T-cell (primary cell): Measurements from ENCODE around the gene TAOK3. TPM values are rescaled to one million over a fixed set of nuclear protein-coding genes. Genes with fewer than 3 reads are reported as not detected.

Experiments
- ATAC-seq, 4 experiments: fragments of 200-7000 bp in 3 of 4; fragments of 150-1000 bp in 1 of 4; cut with Tn5 transposase; replicated peaks in 1 of 4; 1 replicate in 3 of 4; 2 replicates in 1 of 4; pipeline ENCODE4 v1.10.0; 2021; ENCODE audit warnings: moderate library complexity in 3 of 4, mild to moderate bottlenecking in 2 of 4, moderate number of reproducible peaks in 1 of 4
- CTCF ChIA-PET, 2 donors: fragments of 300-600 bp; sonication (Branson Sonifier 250); formaldehyde crosslinking; loops; one replicate each; lab custom pipeline; 2022; ENCODE audit warnings: antibody characterized with exemption in 2 of 2; lab: Charles Lee
- POLR2A ChIA-PET, 2 donors: fragments of 300-600 bp; sonication (Branson Sonifier 250); formaldehyde crosslinking; loops; one replicate each; lab custom pipeline; 2022; ENCODE audit warnings: antibody characterized with exemption in 2 of 2; lab: Charles Lee
- DNase-seq, 35 experiments: peaks; one replicate each; pipeline versions ENCODE4 v3.0.0 to v3.0.0-alpha.2; 2013 to 2023
- H3K27ac ChIP-seq: one replicate; pipeline ENCODE4 v1.5.1; 2013; ENCODE audit warnings: low read length
- H3K27me3 ChIP-seq, 2 experiments: replicated peaks in 1 of 2; 1 replicate in 1 of 2; 2 replicates in 1 of 2; pipeline versions ENCODE4 v1.6.1 to v1.7.0; 2013; ENCODE audit warnings: low read length in 1 of 2, mixed read lengths in 1 of 2; ENCODE audit not compliant: control insufficient read depth in 2 of 2, insufficient read depth in 2 of 2; ENCODE audit errors: extremely low read depth in 1 of 2
- H3K36me3 ChIP-seq, 2 donors: 1 replicate in 1 of 2; 2 replicates in 1 of 2; pipeline versions ENCODE4 v1.6.1 to v1.7.0; 2013; ENCODE audit warnings: low read length in 1 of 2; ENCODE audit not compliant: control insufficient read depth in 2 of 2, insufficient read depth in 1 of 2; ENCODE audit errors: extremely low read depth in 1 of 2
- H3K4me1 ChIP-seq, 2 experiments: 1 replicate in 1 of 2; 2 replicates in 1 of 2; pipeline versions ENCODE4 v1.6.1 to v1.7.0; 2013; ENCODE audit warnings: low read length in 2 of 2, mixed read lengths in 1 of 2; ENCODE audit not compliant: insufficient read depth in 2 of 2, control insufficient read depth in 1 of 2; ENCODE audit errors: extremely low read depth in 1 of 2
- H3K4me3 ChIP-seq, 2 donors: 1 replicate in 1 of 2; 2 replicates in 1 of 2; pipeline versions ENCODE4 v1.5.1 to v1.7.0; 2013; ENCODE audit warnings: mild to moderate bottlenecking in 2 of 2, low read length in 1 of 2, moderate library complexity in 1 of 2; ENCODE audit not compliant: control insufficient read depth in 1 of 2; ENCODE audit errors: extremely low read depth in 1 of 2
- H3K9me3 ChIP-seq: 2 replicates; pipeline ENCODE4 v1.7.0; 2013
- H3K27ac Mint-ChIP-seq, 2 donors: one replicate each; pipeline ENCODE4 v1.8.0; 2020 to 2021; ENCODE audit warnings: mild to moderate bottlenecking in 2 of 2, mixed read lengths in 2 of 2
- H3K27me3 Mint-ChIP-seq, 2 donors: one replicate each; pipeline ENCODE4 v1.8.0; 2021 to 2022; ENCODE audit warnings: mixed read lengths in 2 of 2
- H3K36me3 Mint-ChIP-seq: one replicate; pipeline ENCODE4 v1.8.0; 2021; ENCODE audit warnings: mixed read lengths
- H3K4me1 Mint-ChIP-seq, 3 donors: one replicate each; pipeline ENCODE4 v1.8.0; 2020 to 2022; ENCODE audit warnings: mixed read lengths in 3 of 3, mild to moderate bottlenecking in 1 of 3
- H3K4me3 Mint-ChIP-seq, 3 donors: one replicate each; pipeline ENCODE4 v1.8.0; 2020 to 2022; ENCODE audit warnings: mild to moderate bottlenecking in 3 of 3, mixed read lengths in 3 of 3, moderate library complexity in 3 of 3
- H3K9me3 Mint-ChIP-seq, 3 donors: one replicate each; pipeline ENCODE4 v1.8.0; 2020 to 2022; ENCODE audit warnings: mixed read lengths in 3 of 3
- WGBS: methylation state at CpG from one replicate; pipeline ENCODE4 v1.1.5; 2013; ENCODE audit warnings: missing lambda C conversion rate; ENCODE audit not compliant: insufficient coverage; 5-methylcytosine and 5-hydroxymethylcytosine counted together
- total RNA-seq, 35 experiments: library from RNA in 6 of 35; stranded (reverse) in 6 of 35; fragments of 120-200 nt in 1 of 35; gene quantifications; one replicate each; pipeline versions ENCODE4 v1.2.1 to v1.2.4 and lab custom pipeline; 2013 to 2026

Gene TAOK3
- total RNA-seq, 5 donors from 2014 or later (not counting 1 experiment from before 2014, with no cell fraction given) = 58.7 to 93.6 (median 67.4) TPM

- Histone ChIP-seq H3K36me3 (peaks cover 0 to 2% of the 10 kb centered on the region in 2 donors), H3K9me3 (no peaks in the 10 kb centered on the region), H3K27me3 (no peaks in the 10 kb centered on the region), H3K27ac (no peak overlapping the region), H3K4me3 (no peak overlapping the region), H3K4me1 (peaks cover 2 to 12% of the 10 kb centered on the region in 2 experiments)
- 80% methylated on average over 2 of the region's 6 CpGs for WGBS
- Mint-ChIP-seq H3K36me3 (peaks cover 15% of the 10 kb centered on the region), H3K4me3 (no peak overlapping the region), H3K9me3 (no peaks in the 10 kb centered on the region), H3K27ac (no peak overlapping the region), H3K4me1 (peaks cover 56 to 60% (median 59%) of the 10 kb centered on the region in 3 donors), H3K27me3 (no peaks in the 10 kb centered on the region)
- ATAC-seq = no peak
- ChIA-PET POLR2A (no interaction called here), CTCF (no interaction called here)
- DNase-seq = no peak
Observed at GRCh38 chr12:118350908-118351559, 21.7 kb downstream of the TAOK3 start.

GRCh38 chr12:118347916-118348315 is 24.8 kb downstream of the TAOK3 start:
- WGBS = 95% methylated on average over 2 of the region's 2 CpGs
- peak overlapping the region in 1 of 3 donors; percentile 1 for H3K4me3 Mint-ChIP-seq
- no peak for DNase-seq
- Histone ChIP-seq H3K27me3 (no peaks in the 10 kb centered on the region), H3K4me1 (peaks cover 0 to 12% of the 10 kb centered on the region in 2 experiments), H3K36me3 (no peaks in the 10 kb centered on the region), H3K9me3 (no peaks in the 10 kb centered on the region), H3K27ac (no peak overlapping the region), H3K4me3 (no peak overlapping the region)
- ChIA-PET POLR2A (interaction anchor here in 1 of 2 donors (0.6 kb wide), 1 partner anchor 390 kb away, joined by 4 read pairs; no protein-coding TSS in a partner anchor), CTCF (interaction anchor here in 1 of 2 donors (1.3 kb wide), 1 partner anchor 16 kb away, joined by 4 read pairs; no protein-coding TSS in a partner anchor)
- no peaks in the 10 kb centered on the region for H3K36me3 Mint-ChIP-seq
- H3K4me1 Mint-ChIP-seq = peaks cover 46 to 50% (median 47%) of the 10 kb centered on the region in 3 donors
- H3K27ac Mint-ChIP-seq = peak overlapping the region in 1 of 2 donors; percentile 15
- H3K9me3 Mint-ChIP-seq = no peaks in the 10 kb centered on the region
- no peaks in the 10 kb centered on the region for H3K27me3 Mint-ChIP-seq
- no peak for ATAC-seq

GRCh38 chr12:118346895-118347294 is 25.8 kb downstream of the TAOK3 start:
- no peaks in the 10 kb centered on the region for H3K27me3 ChIP-seq
- 100% methylated on average over 2 of the region's 7 CpGs for WGBS
- H3K4me3 ChIP-seq = no peak overlapping the region
- no peak for DNase-seq
- peaks cover 51 to 55% (median 53%) of the 10 kb centered on the region in 3 donors for H3K4me1 Mint-ChIP-seq
- H3K9me3 ChIP-seq = no peaks in the 10 kb centered on the region
- peaks cover 0 to 11% of the 10 kb centered on the region in 2 experiments for H3K4me1 ChIP-seq
- POLR2A ChIA-PET = no interaction called here
- no peaks in the 10 kb centered on the region for H3K9me3 Mint-ChIP-seq
- ATAC-seq = no peak
- no peak overlapping the region for H3K27ac ChIP-seq
- peak overlapping the region in 1 of 2 donors; percentile 86 for H3K27ac Mint-ChIP-seq
- CTCF ChIA-PET = interaction anchor here (0.6 to 1.2 kb wide), 3 partner anchors 10 to 31 kb away, joined by 3 to 5 read pairs (median 3); no protein-coding TSS in a partner anchor
- H3K27me3 Mint-ChIP-seq = no peaks in the 10 kb centered on the region
- no peak overlapping the region for H3K4me3 Mint-ChIP-seq
- H3K36me3 ChIP-seq = no peaks in the 10 kb centered on the region
- peaks cover 2% of the 10 kb centered on the region for H3K36me3 Mint-ChIP-seq

DNA sequence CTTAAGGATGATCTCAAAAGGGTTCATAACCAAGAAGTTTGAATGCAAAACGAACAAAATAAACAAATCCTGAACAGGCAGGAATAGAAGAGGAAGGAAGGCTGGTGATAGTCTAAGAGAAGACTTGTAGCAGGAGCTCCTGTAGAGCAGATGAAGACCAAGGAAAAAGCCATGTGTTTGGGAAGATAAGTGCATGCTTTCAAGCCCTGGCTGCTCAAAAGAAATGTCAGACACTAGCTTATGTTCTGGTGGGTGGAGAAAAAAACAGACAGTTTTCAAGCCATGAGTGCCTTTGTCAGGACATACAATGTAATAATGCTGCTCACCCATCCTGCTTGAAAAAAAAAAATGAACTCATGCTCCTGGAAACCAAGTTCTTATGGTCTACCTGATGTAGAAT is 27.4 kb downstream of the TAOK3 start:
- CTCF ChIA-PET = interaction anchor here in 1 of 2 donors (1.2 to 1.3 kb wide), 2 partner anchors 30 to 32 kb away, joined by 3 read pairs; no protein-coding TSS in a partner anchor
- Histone ChIP-seq H3K9me3 (no peaks in the 10 kb centered on the region), H3K36me3 (no peaks in the 10 kb centered on the region), H3K4me3 (no peak overlapping the region), H3K4me1 (peaks cover 0 to 16% of the 10 kb centered on the region in 2 experiments), H3K27ac (no peak overlapping the region), H3K27me3 (no peaks in the 10 kb centered on the region)
- peaks cover 3% of the 10 kb centered on the region for H3K36me3 Mint-ChIP-seq
- no peaks in the 10 kb centered on the region for H3K27me3 Mint-ChIP-seq
- ATAC-seq = no peak
- POLR2A ChIA-PET = interaction anchor here in 1 of 2 donors (0.7 kb wide), 1 partner anchor 13 kb away, joined by 4 read pairs; no protein-coding TSS in a partner anchor
- H3K27ac Mint-ChIP-seq = peak overlapping the region; percentile 28 to 48
- DNase-seq = no peak
- H3K4me3 Mint-ChIP-seq = no peak overlapping the region
- H3K4me1 Mint-ChIP-seq = peaks cover 49 to 54% (median 50%) of the 10 kb centered on the region in 3 donors
- H3K9me3 Mint-ChIP-seq = no peaks in the 10 kb centered on the region
- no CpG with 5 or more reads among the region's 1 CpG for WGBS

DNA sequence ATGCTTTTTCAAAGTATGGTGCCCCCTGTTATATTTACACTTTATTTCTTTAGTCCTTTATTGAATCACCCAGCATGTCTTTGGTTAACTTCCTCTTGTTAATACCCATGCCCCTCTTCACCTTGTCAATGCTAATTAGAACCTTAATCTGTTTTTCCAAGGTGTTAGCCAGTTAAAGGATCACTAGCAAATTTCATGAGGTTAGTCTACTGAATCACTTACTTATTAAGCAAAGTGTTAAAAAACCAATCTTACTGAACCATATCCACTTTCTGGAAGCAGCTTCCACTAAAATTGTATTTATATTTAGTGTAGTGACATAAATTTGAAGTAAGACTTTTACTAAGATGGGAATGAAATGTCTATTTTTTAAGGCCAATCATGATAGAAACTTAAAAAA is 27.9 kb downstream of the TAOK3 start:
- no peak for DNase-seq
- Histone ChIP-seq H3K27ac (no peak overlapping the region), H3K36me3 (no peaks in the 10 kb centered on the region), H3K4me1 (peaks cover 0 to 16% of the 10 kb centered on the region in 2 experiments), H3K27me3 (no peaks in the 10 kb centered on the region), H3K4me3 (no peak overlapping the region), H3K9me3 (no peaks in the 10 kb centered on the region)
- CTCF ChIA-PET = no interaction called here
- Mint-ChIP-seq H3K36me3 (peaks cover 5% of the 10 kb centered on the region), H3K27ac (no peak overlapping the region), H3K9me3 (no peaks in the 10 kb centered on the region), H3K4me1 (peaks cover 50 to 54% (median 50%) of the 10 kb centered on the region in 3 donors), H3K27me3 (no peaks in the 10 kb centered on the region), H3K4me3 (no peak overlapping the region)
- ATAC-seq = no peak
- POLR2A ChIA-PET = interaction anchor here in 1 of 2 donors (0.7 kb wide), 1 partner anchor 13 kb away, joined by 4 read pairs; no protein-coding TSS in a partner anchor

DNA sequence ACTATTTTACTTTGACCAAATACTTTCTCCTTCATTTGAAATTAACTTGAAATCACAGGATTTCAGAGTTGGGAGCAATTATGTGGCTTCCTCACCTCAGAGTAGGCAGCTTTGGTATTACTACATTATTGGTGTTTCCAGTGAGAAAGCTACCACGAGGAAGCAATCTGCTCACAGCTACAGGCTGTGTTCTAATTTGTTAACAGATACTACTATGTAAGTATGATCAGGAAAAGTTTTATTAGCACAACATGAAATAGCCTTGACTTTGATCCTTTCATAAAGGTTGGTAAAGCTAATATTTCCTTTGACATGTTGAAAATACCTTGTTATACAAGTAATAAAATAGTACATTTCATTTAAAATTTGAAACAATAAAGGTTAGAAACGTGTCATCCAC is 30.6 kb downstream of the TAOK3 start:
- no peaks in the 10 kb centered on the region for H3K9me3 ChIP-seq
- WGBS = no CpG with 5 or more reads among the region's 2 CpGs
- no peaks in the 10 kb centered on the region for H3K9me3 Mint-ChIP-seq
- no peak for DNase-seq
- peaks cover 51 to 56% (median 52%) of the 10 kb centered on the region in 3 donors for H3K4me1 Mint-ChIP-seq
- no peaks in the 10 kb centered on the region for H3K27me3 ChIP-seq
- H3K4me3 Mint-ChIP-seq = no peak overlapping the region
- H3K36me3 Mint-ChIP-seq = peaks cover 11% of the 10 kb centered on the region
- no peak for ATAC-seq
- peaks cover 2 to 11% of the 10 kb centered on the region in 2 experiments for H3K4me1 ChIP-seq
- no peaks in the 10 kb centered on the region for H3K27me3 Mint-ChIP-seq
- POLR2A ChIA-PET = interaction anchor here in 1 of 2 donors (0.7 kb wide), 1 partner anchor 41 kb away, joined by 3 read pairs; no protein-coding TSS in a partner anchor
- CTCF ChIA-PET = no interaction called here
- peak overlapping the region in 1 of 2 donors; percentile 16 for H3K27ac Mint-ChIP-seq
- H3K36me3 ChIP-seq = no peaks in the 10 kb centered on the region
- no peak overlapping the region for H3K4me3 ChIP-seq
- H3K27ac ChIP-seq = no peak overlapping the region
